IMR-90 (cell line): ENCODE measurements around the gene FAR2. TPM values are rescaled to one million over a fixed set of nuclear protein-coding genes. Genes with fewer than 3 reads are reported as not detected.

ENCODE experiments used
- ATAC-seq: fragments of 200-7000 bp; cut with Tn5 transposase; 2 replicates; pipeline ENCODE4 v1.9.1; 2020; ENCODE audit warnings: low read depth, mild to moderate bottlenecking, moderate library complexity
- BruUV-seq: library from RNA; stranded (reverse); fragments of 400-500 nt; replicated peaks from 2 replicates; lab custom pipeline; 2021; lab: Mats Ljungman, UMichigan
- CTCF ChIA-PET: fragments of 300-600 bp; formaldehyde crosslinking; extraction: SDS; loops from one replicate; lab custom pipeline; 2021; ENCODE audit warnings: antibody characterized with exemption; lab: Yijun Ruan, JAX
- POLR2A ChIA-PET: fragments of 300-600 bp; sonication (Branson Sonifier 250); formaldehyde crosslinking; loops from one replicate; lab custom pipeline; 2022; ENCODE audit warnings: antibody characterized with exemption; ENCODE audit not compliant: unreplicated experiment; lab: Charles Lee
- DNase-seq: peaks from one replicate; pipeline ENCODE4 v3.0.0; 2013
- H2AFZ ChIP-seq: replicated peaks from 2 replicates; pipeline ENCODE3; 2013; ENCODE audit warnings: low read length, mild to moderate bottlenecking; ENCODE audit not compliant: poor library complexity
- H2AK5ac ChIP-seq: 2 replicates; pipeline ENCODE4 v1.6.1; 2013; ENCODE audit warnings: low read depth, low read length, inconsistent platforms
- H2AK9ac ChIP-seq: replicated peaks from 2 replicates; pipeline ENCODE3; 2013; ENCODE audit warnings: mild to moderate bottlenecking, low read depth, low read length, moderate library complexity; ENCODE audit not compliant: poor library complexity
- H2BK120ac ChIP-seq: 2 replicates; pipeline ENCODE4 v1.6.1; 2013; ENCODE audit warnings: low read depth, low read length, inconsistent platforms
- H2BK15ac ChIP-seq: 3 replicates; pipeline ENCODE4 v1.6.1; 2013; ENCODE audit warnings: low read depth, low read length, inconsistent platforms
- H2BK20ac ChIP-seq: 2 replicates; pipeline ENCODE4 v1.6.1; 2013; ENCODE audit warnings: low read depth, mild to moderate bottlenecking, inconsistent platforms, low read length, moderate library complexity
- H2BK5ac ChIP-seq: 2 replicates; pipeline ENCODE4 v1.6.1; 2013; ENCODE audit warnings: mild to moderate bottlenecking, low read depth, low read length, inconsistent platforms; ENCODE audit not compliant: poor library complexity, severe bottlenecking
- H3K14ac ChIP-seq: replicated peaks from 2 replicates; pipeline ENCODE4 v1.6.1; 2013; ENCODE audit warnings: low read depth, low read length, inconsistent platforms
- H3K18ac ChIP-seq: 2 replicates; pipeline ENCODE4 v1.6.1; 2013; ENCODE audit warnings: low read depth, low read length, control low read depth
- H3K23ac ChIP-seq: 2 replicates; pipeline ENCODE4 v1.6.1; 2013; ENCODE audit warnings: low read depth, low read length, inconsistent platforms
- H3K27ac ChIP-seq: 2 replicates; pipeline ENCODE4 v1.5.1; 2013; ENCODE audit warnings: mild to moderate bottlenecking, control low read depth, low read length; ENCODE audit not compliant: insufficient read depth
- H3K27me3 ChIP-seq: 2 replicates; pipeline ENCODE4 v1.6.1; 2013; ENCODE audit warnings: low read length; ENCODE audit not compliant: control insufficient read depth, insufficient read depth
- H3K36me3 ChIP-seq: 2 replicates; pipeline ENCODE4 v1.6.1; 2013; ENCODE audit warnings: low read length, mixed read lengths; ENCODE audit not compliant: control insufficient read depth, insufficient read depth
- H3K4ac ChIP-seq: 2 replicates; pipeline ENCODE4 v1.6.1; 2013; ENCODE audit warnings: low read depth, low read length, inconsistent platforms
- H3K4me1 ChIP-seq: 2 replicates; pipeline ENCODE4 v1.6.1; 2013; ENCODE audit warnings: low read length, mixed read lengths; ENCODE audit not compliant: control insufficient read depth, insufficient read depth
- H3K4me2 ChIP-seq: 2 replicates; pipeline ENCODE4 v1.6.1; 2013; ENCODE audit warnings: low read depth, mild to moderate bottlenecking, control low read depth, low read length, moderate library complexity
- H3K4me3 ChIP-seq: 2 replicates; pipeline ENCODE4 v1.5.1; 2013; ENCODE audit warnings: low read depth, mild to moderate bottlenecking, control low read depth, low read length, moderate library complexity; ENCODE audit not compliant: insufficient read depth
- H3K56ac ChIP-seq: 2 replicates; pipeline ENCODE4 v1.6.1; 2013; ENCODE audit warnings: low read length, inconsistent platforms; ENCODE audit not compliant: insufficient read depth; ENCODE audit errors: extremely low read depth
- H3K79me1 ChIP-seq, 2 experiments: 2 replicates each; pipeline ENCODE4 v1.6.1; 2013; ENCODE audit warnings: low read length in 2 of 2, inconsistent platforms in 1 of 2, low read depth in 1 of 2
- H3K9ac ChIP-seq: 2 replicates; pipeline ENCODE4 v1.6.1; 2013; ENCODE audit warnings: low read depth, low read length, control low read depth
- H3K9me1 ChIP-seq: 2 replicates; pipeline ENCODE4 v1.6.1; 2013; ENCODE audit warnings: low read length, inconsistent platforms; ENCODE audit not compliant: insufficient read depth
- H3K9me3 ChIP-seq: 2 replicates; pipeline ENCODE4 v1.6.1; 2013; ENCODE audit warnings: low read length; ENCODE audit not compliant: control insufficient read depth, insufficient read depth
- H4K20me1 ChIP-seq: 2 replicates; pipeline ENCODE4 v1.6.1; 2013; ENCODE audit warnings: low read length, inconsistent platforms; ENCODE audit not compliant: insufficient read depth
- H4K5ac ChIP-seq: 2 replicates; pipeline ENCODE4 v1.6.1; 2013; ENCODE audit warnings: mild to moderate bottlenecking, low read depth, low read length, control low read depth
- H4K8ac ChIP-seq, 2 experiments: 2 replicates each; pipeline ENCODE4 v1.6.1; 2013; ENCODE audit warnings: low read depth in 2 of 2, low read length in 2 of 2, control low read depth in 1 of 2, inconsistent platforms in 1 of 2
- H4K91ac ChIP-seq: 2 replicates; pipeline ENCODE4 v1.6.1; 2013; ENCODE audit warnings: low read depth, low read length, inconsistent platforms; ENCODE audit not compliant: insufficient read depth
- BHLHE40 ChIP-seq: fragments of 150-350 bp; IDR thresholded peaks from 2 replicates; pipeline ENCODE4 v1.6.1; 2016; ENCODE audit warnings: mild to moderate bottlenecking, low read depth, low read length
- CEBPB ChIP-seq: IDR thresholded peaks from 2 replicates; pipeline ENCODE4 v1.6.1; 2012; ENCODE audit warnings: low read depth, low read length, improper control_type of control experiment
- CHD1 ChIP-seq: IDR thresholded peaks from 2 replicates; pipeline ENCODE4 v1.6.1; 2012; ENCODE audit warnings: low read depth, low read length, improper control_type of control experiment
- CTCF ChIP-seq: conservative IDR thresholded peaks from 2 replicates; pipeline ENCODE4 v1.5.1; 2012; ENCODE audit warnings: mild to moderate bottlenecking, low read depth, low read length, improper control_type of control experiment
- ELK1 ChIP-seq: fragments of 150-350 bp; IDR thresholded peaks from 2 replicates; pipeline ENCODE4 v1.6.1; 2016; ENCODE audit warnings: low read depth, mild to moderate bottlenecking, low read length, moderate library complexity, borderline replicate concordance
- FOS ChIP-seq: fragments of 150-350 bp; IDR thresholded peaks from 2 replicates; pipeline ENCODE4 v1.6.1; 2016; ENCODE audit warnings: low read depth, low read length
- MAFK ChIP-seq: IDR thresholded peaks from 2 replicates; pipeline ENCODE4 v1.6.1; 2012; ENCODE audit warnings: low read depth, low read length, improper control_type of control experiment
- MAZ ChIP-seq: IDR thresholded peaks from 2 replicates; pipeline ENCODE4 v1.6.1; 2012; ENCODE audit warnings: low read depth, mild to moderate bottlenecking, low read length, improper control_type of control experiment, moderate library complexity, borderline replicate concordance
- MXI1 ChIP-seq: IDR thresholded peaks from 2 replicates; pipeline ENCODE4 v1.6.1; 2012; ENCODE audit warnings: low read depth, mild to moderate bottlenecking, low read length, moderate library complexity, borderline replicate concordance
- NFE2L2 ChIP-seq: fragments of 150-350 bp; IDR thresholded peaks from 2 replicates; pipeline ENCODE4 v1.6.1; 2016; ENCODE audit warnings: low read depth, mild to moderate bottlenecking, low read length
- POLR2A ChIP-seq: IDR thresholded peaks from 2 replicates; pipeline ENCODE4 v1.6.1; 2012; ENCODE audit warnings: mild to moderate bottlenecking, low read depth, low read length
- RAD21 ChIP-seq: IDR thresholded peaks from 2 replicates; pipeline ENCODE4 v1.6.1; 2012; ENCODE audit warnings: low read length, improper control_type of control experiment
- RCOR1 ChIP-seq: IDR thresholded peaks from 2 replicates; pipeline ENCODE4 v1.6.1; 2012; ENCODE audit warnings: mild to moderate bottlenecking, low read length, improper control_type of control experiment; ENCODE audit not compliant: insufficient replicate concordance
- RFX5 ChIP-seq: IDR thresholded peaks from 2 replicates; pipeline ENCODE4 v1.8.0; 2012; ENCODE audit warnings: low read depth, mild to moderate bottlenecking, low read length, moderate library complexity
- SMC3 ChIP-seq: fragments of 150-350 bp; IDR thresholded peaks from 2 replicates; pipeline ENCODE4 v1.6.1; 2016; ENCODE audit warnings: low read depth, mild to moderate bottlenecking, antibody characterized with exemption, low read length, moderate library complexity
- USF2 ChIP-seq: fragments of 150-350 bp; IDR thresholded peaks from 2 replicates; pipeline ENCODE4 v1.6.1; 2017; ENCODE audit warnings: mild to moderate bottlenecking, antibody characterized with exemption, low read length, low read depth
- WGBS, 2 experiments: methylation state at CpG; one replicate each; pipeline versions ENCODE4 v1.1.5 to v1.1.7; 2013; ENCODE audit warnings: missing lambda C conversion rate in 2 of 2; ENCODE audit not compliant: insufficient read length in 1 of 2; ENCODE audit errors: extremely low coverage in 2 of 2; 5-methylcytosine and 5-hydroxymethylcytosine counted together
- dilution Hi-C: fragments of 300-500 bp; cut with HindIII; formaldehyde crosslinking; loops from one replicate; pipeline ENCODE4 v1.14.3; 2018; ENCODE audit warnings: low sequenced_read_pairs; ENCODE audit not compliant: unreplicated experiment
- in situ Hi-C: fragments of 300-500 bp; cut with MboI; formaldehyde crosslinking; loops from 3 replicates; pipeline ENCODE4 v1.14.3; 2019; ENCODE audit warnings: low sequenced_read_pairs, inconsistent platforms, mixed read lengths
- intact Hi-C: fragments of 100-400 bp; cut with micrococcal nuclease; formaldehyde crosslinking; loops from 2 replicates; pipeline ENCODE4 v1.10.0; 2022
- polyA plus RNA-seq, 3 experiments: library from polyadenylated mRNA; depleted of rRNA; stranded (reverse); fragments of >200 nt; gene quantifications; 2 replicates each; pipeline ENCODE4 v1.2.3, GENCODE V29; 2012; ENCODE audit warnings: low replicate concordance in 1 of 3
- total RNA-seq: library from RNA; depleted of rRNA; stranded (reverse); fragments of >200 nt; gene quantifications from 2 replicates; pipeline ENCODE4 v1.2.3, GENCODE V29; 2012

The FAR2 gene
- total and polyA plus RNA-seq, 2 of the 4 experiments (the other 2 are of a cell fraction): 1.1 to 2.0 TPM

- Histone ChIP-seq H3K4me1 (no peaks in the 10 kb centered on the region), H3K23ac (no peak overlapping the region), H3K4me2 (no peak overlapping the region), H4K91ac (no peak overlapping the region), H3K36me3 (no peaks in the 10 kb centered on the region), H3K27me3 (no peaks in the 10 kb centered on the region), H3K27ac (no peak overlapping the region), H3K9me1 (no peaks in the 10 kb centered on the region), H2BK120ac (no peak overlapping the region), H3K18ac (no peak overlapping the region), H3K79me1 (no peaks in the 10 kb centered on the region), H3K56ac (no peak overlapping the region), H2BK20ac (no peak overlapping the region), H4K8ac (no peak overlapping the region), H2AK9ac (no peak overlapping the region), H2BK5ac (no peak overlapping the region), H3K14ac (no peak overlapping the region), H3K9me3 (no peaks in the 10 kb centered on the region; the same call in 1 of the 2 replicates), H2AFZ (no peak overlapping the region), H3K9ac (no peak overlapping the region), H4K20me1 (no peaks in the 10 kb centered on the region), H2AK5ac (no peak overlapping the region), H4K5ac (no peak overlapping the region), H3K4me3 (no peak overlapping the region), H2BK15ac (no peak overlapping the region), H3K4ac (no peak overlapping the region)
- in situ Hi-C loops: no loop called here
- CTCF ChIA-PET: no interaction called here
- DNase-seq: no peak
- ATAC-seq: no peak
- TF ChIP-seq FOS (no peak), POLR2A (no peak), NFE2L2 (no peak), RAD21 (no peak), CHD1 (no peak), USF2 (no peak), SMC3 (no peak), ELK1 (no peak), RCOR1 (no peak), MAZ (no peak), RFX5 (no peak), CEBPB (no peak), MAFK (no peak), BHLHE40 (no peak), CTCF (no peak), MXI1 (no peak)
- WGBS, 2 experiments: no CpG with 5 or more reads among the region's 2 CpGs
- no TSS peak for BruUV-seq
- intact Hi-C loops: no loop called here
- POLR2A ChIA-PET: no interaction called here
- dilution Hi-C loops: no loop called here
Observed at GRCh38 chr12:29104516-29104915, 44.6 kb upstream of the FAR2 start.
